ENCODE data around the gene SESN1.

Gene SESN1

DNA sequence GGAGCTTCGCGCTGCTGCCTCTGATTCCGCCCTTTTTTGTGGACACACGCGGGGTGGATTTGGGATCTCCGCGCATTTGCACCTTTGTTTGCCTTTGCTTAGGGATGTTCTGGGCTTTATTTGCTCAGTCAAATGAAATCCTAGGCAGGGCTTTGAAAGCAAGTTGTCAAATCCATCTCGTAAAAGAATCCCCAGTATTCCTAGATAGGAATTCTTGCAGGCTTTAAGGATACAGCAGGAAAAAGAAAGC is 1.1 kb upstream of the SESN1 start:
- DNase-seq (ENCODE audit: low read depth, low spot score) = no peak
- CTCF ChIA-PET = interaction anchor here (0.9 to 13.3 kb wide), 3 partner anchors 9 to 287 kb away, joined by 3 to 85 read pairs (median 4); partner anchors contain the start of gene CD164

DNA sequence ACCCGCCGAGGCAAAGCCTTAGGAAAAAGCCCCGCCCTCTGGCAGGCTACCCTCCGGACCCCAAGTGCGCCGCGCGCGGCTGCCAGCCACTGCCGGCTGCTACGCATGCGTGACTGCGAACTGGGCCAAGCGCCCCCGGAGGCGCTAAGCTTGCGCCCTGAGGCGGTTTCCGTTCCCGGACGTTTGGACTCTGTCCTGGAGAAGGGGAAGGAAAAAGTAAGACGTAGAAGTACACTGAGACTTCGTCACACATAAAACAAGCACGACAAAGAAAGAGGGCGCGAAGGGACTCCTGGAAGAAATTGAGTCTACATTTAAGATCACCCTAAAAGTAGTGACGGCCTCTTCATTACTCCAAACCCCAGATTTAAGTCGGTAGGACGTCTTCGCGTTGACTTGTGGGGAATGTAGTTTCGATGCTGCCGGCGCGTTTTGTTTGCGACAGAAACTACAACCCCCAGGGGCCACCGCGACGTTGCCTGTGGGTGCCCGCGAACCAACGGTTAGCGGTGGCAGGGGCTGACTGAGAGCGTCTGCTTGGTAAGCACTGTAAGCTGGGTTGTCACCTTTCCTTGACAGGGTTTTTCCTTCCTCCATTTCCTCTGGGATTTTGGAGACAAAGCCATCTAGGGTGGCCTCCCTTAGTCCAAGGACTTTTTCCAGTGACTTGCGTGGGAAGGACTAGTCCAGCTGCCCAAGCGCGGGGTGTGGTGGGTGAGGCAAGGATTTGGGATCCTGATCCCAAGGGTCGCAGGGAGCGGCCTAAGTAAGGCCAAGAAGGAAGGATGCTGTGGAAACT is 589 bp upstream of the SESN1 start, which contains the start of gene CEP57L1:
TSS of gene CEP57L1 (plus strand) at position 472 of the 799 bp plus-strand sequence. CDS start 49,715 bp downstream, outside the sequence.
- peak; percentile 85 for DNase-seq (ENCODE audit: low read depth, low spot score)
- ChIA-PET POLR2A (interaction anchor here (0.6 to 1.9 kb wide), 7 partner anchors 10 to 535 kb away, joined by 3 to 14 read pairs (median 4); partner anchors contain the start of genes CD164, FOXO3 and ZBTB24), CTCF (interaction anchor here (0.9 to 13.3 kb wide), 3 partner anchors 10 to 287 kb away, joined by 3 to 85 read pairs (median 4); partner anchors contain the start of gene CD164)
- TF ChIP-seq, protein P1, sequence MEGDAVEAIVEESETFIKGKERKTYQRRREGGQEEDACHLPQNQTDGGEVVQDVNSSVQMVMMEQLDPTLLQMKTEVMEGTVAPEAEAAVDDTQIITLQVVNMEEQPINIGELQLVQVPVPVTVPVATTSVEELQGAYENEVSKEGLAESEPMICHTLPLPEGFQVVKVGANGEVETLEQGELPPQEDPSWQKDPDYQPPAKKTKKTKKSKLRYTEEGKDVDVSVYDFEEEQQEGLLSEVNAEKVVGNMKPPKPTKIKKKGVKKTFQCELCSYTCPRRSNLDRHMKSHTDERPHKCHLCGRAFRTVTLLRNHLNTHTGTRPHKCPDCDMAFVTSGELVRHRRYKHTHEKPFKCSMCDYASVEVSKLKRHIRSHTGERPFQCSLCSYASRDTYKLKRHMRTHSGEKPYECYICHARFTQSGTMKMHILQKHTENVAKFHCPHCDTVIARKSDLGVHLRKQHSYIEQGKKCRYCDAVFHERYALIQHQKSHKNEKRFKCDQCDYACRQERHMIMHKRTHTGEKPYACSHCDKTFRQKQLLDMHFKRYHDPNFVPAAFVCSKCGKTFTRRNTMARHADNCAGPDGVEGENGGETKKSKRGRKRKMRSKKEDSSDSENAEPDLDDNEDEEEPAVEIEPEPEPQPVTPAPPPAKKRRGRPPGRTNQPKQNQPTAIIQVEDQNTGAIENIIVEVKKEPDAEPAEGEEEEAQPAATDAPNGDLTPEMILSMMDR (IDR thresholded peaks at IDR 0.05; ENCODE audit: insufficient read depth, low read length, missing control alignments) = no peak
- peak within 1 kb of the TSS; percentile 91 for H3K4me3 ChIP-seq (ENCODE audit: low read depth, low read length)

More for the DNA sequence above, 1.1 kb upstream of the SESN1 start:
- TF ChIP-seq, protein P1 (IDR thresholded peaks at IDR 0.05; ENCODE audit: insufficient read depth, low read length, missing control alignments) = no peak
- H3K4me3 ChIP-seq (ENCODE audit: low read depth, low read length) = peak overlapping the region; percentile 91
- POLR2A ChIA-PET = interaction anchor here (1.4 kb wide), 1 partner anchor 289 kb away, joined by 3 read pairs; no protein-coding TSS in a partner anchor

DNA sequence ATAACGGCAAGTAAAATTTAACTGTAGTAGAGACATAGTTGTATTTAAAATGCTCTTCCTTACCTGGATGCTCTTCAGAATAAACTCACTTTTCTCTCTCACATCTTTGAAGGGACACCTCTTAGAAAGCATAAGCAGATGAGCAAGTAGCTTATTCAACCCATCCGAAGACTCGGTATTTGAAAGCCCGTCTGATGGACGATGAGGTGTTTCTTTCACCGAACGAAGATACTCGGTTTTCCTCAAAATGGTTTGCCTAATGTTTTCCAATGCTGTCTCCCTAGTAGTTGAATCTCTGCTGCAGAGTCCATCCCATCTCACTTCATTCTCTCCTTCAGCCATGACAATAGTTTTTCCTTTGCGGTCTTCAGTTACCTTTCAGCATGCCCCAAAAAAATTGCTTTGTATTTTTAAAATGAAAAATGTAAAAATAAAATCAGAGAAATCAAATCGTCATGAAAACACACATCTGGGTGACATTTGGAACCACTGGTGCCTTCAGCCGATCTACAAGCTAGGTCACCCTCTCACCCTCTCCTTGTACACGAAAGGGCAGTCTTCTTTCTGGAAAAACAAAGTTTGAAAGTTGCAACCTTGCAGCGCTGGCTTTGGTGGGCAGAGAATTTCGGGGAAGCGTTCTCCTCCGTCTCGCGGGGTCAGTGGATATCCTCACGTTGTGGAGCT is 772 bp downstream of the SESN1 start:
- TF ChIP-seq, protein P1 (IDR thresholded peaks at IDR 0.05; ENCODE audit: insufficient read depth, low read length, missing control alignments) = no peak
- H3K4me3 ChIP-seq (ENCODE audit: low read depth, low read length) = peak overlapping the region; percentile 91
- CTCF ChIA-PET = interaction anchor here (0.8 to 13.3 kb wide), 6 partner anchors 8 to 292 kb away, joined by 3 to 85 read pairs (median 4); no protein-coding TSS in a partner anchor
- POLR2A ChIA-PET = interaction anchor here (0.6 to 1.9 kb wide), 6 partner anchors 14 to 534 kb away, joined by 3 to 14 read pairs (median 4); partner anchors contain the start of genes CD164, FOXO3 and ZBTB24
- no peak for DNase-seq (ENCODE audit: low read depth, low spot score)

DNA sequence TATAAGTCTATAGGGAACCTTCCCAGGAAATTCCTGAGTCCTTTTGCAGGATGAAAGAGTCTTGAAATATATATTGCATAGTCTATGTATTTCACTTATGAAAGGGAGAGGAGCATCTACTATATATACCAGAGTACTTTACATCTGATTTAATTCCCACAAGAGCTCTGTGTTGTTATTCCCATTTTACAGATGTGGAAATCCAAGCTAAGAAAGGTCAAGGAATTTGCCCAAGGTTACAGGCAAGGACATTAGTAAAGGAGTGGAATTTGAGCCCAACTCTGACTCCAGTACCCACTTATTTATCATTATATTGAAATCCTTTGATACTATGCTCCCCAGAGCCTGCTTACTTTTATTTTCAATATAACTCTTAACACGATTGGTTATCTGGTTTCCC is 2.6 kb downstream of the SESN1 start:
- H3K4me3 ChIP-seq (ENCODE audit: low read depth, low read length) = peak overlapping the region; percentile 32
- DNase-seq (ENCODE audit: low read depth, low spot score) = no peak
- TF ChIP-seq, protein P1 (IDR thresholded peaks at IDR 0.05; ENCODE audit: insufficient read depth, low read length, missing control alignments) = no peak
- ChIA-PET POLR2A (no interaction called here), CTCF (interaction anchor here (1.7 to 13.3 kb wide), 2 partner anchors 18 to 550 kb away, joined by 5 to 85 read pairs; no protein-coding TSS in a partner anchor)

DNA sequence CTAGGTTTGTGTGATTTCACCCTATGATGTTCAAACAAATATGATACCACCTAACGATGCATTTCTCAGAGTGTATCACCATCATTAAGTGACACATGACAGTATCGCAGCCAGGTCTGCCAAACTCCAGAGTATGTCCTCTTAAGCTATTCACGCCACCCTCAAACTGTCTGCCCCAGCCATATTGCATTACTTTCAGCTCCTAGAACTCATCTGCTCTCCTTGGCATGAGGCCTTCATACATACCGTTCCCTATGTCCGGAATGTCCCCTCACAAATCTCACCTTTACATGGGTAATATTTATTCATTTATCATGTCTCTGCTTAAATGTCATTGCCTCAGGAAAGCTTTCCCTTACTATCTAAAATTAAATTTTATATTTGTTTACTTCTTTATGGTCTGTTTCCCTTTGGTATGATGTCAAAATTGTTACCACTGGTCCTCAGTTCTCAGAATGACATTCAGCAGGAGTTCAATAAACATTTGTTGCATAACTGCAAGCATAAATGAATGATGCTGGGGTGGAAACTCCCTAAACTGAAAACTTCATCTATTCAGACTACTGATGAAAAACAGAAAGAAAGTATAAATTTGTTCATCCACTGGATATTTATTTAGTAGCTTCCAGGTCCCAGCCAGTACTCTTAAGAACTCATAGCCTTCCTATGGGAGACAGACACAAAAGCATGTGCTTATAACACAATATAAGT is 3.2 kb downstream of the SESN1 start:
- no peak for DNase-seq (ENCODE audit: low read depth, low spot score)
- ChIA-PET POLR2A (no interaction called here), CTCF (interaction anchor here (1.7 to 13.3 kb wide), 2 partner anchors 18 to 550 kb away, joined by 5 to 85 read pairs; no protein-coding TSS in a partner anchor)
- H3K4me3 ChIP-seq (ENCODE audit: low read depth, low read length) = no peak overlapping the region
- TF ChIP-seq, protein P1 (IDR thresholded peaks at IDR 0.05; ENCODE audit: insufficient read depth, low read length, missing control alignments) = no peak
